Ishikawa (cell line): ENCODE results near the gene PCDH8.
A peak's percentile ranks its signal among the peaks of the same experiment; 100 is the strongest.

Experiments used
- CEBPB ChIP-seq: IDR thresholded peaks from 2 replicates; pipeline ENCODE4 v1.6.1; 2012
- CREB1 ChIP-seq: IDR thresholded peaks from 2 replicates; pipeline ENCODE4 v1.6.1; 2012; ENCODE audit warnings: low read depth
- EGR1 ChIP-seq: IDR thresholded peaks from 2 replicates; pipeline ENCODE4 v1.6.1; 2012
- EP300 ChIP-seq: IDR thresholded peaks from 2 replicates; pipeline ENCODE4 v1.6.1; 2012; ENCODE audit warnings: borderline replicate concordance
- FOXM1 ChIP-seq: IDR thresholded peaks from 2 replicates; pipeline ENCODE4 v1.6.1; 2012; ENCODE audit warnings: low read depth, borderline replicate concordance
- NFIC ChIP-seq: IDR thresholded peaks from 2 replicates; pipeline ENCODE4 v1.6.1; 2012
- RAD21 ChIP-seq: IDR thresholded peaks from 2 replicates; pipeline ENCODE4 v1.6.1; 2012; ENCODE audit warnings: low read depth
- TAF1 ChIP-seq: IDR thresholded peaks from 2 replicates; pipeline ENCODE4 v1.6.1; 2012; ENCODE audit warnings: low read depth, mild to moderate bottlenecking
- TCF12 ChIP-seq: IDR thresholded peaks from 2 replicates; pipeline ENCODE4 v1.6.1; 2012; ENCODE audit warnings: low read depth
- TEAD4 ChIP-seq: IDR thresholded peaks from 2 replicates; pipeline ENCODE4 v1.6.1; 2012
- USF1 ChIP-seq: IDR thresholded peaks from 2 replicates; pipeline ENCODE4 v1.6.1; 2012
- YY1 ChIP-seq: IDR thresholded peaks from 2 replicates; pipeline ENCODE4 v1.6.1; 2012; ENCODE audit warnings: low read depth
- ZBTB7A ChIP-seq: IDR thresholded peaks from 2 replicates; pipeline ENCODE4 v1.6.1; 2012; ENCODE audit warnings: low read depth
- TF ChIP-seq, protein P1 (sequence below): IDR thresholded peaks from 2 replicates; pipeline ENCODE4 v1.6.1; 2012; ENCODE audit warnings: low read depth, mild to moderate bottlenecking
- TF ChIP-seq, protein P2 (sequence below): IDR thresholded peaks from 2 replicates; pipeline ENCODE4 v1.6.1; 2012

The PCDH8 gene

GRCh38 chr13:52850072-52850395 lies 1.6 kb upstream of the PCDH8 start:
- TF ChIP-seq USF1 (no peak), CEBPB (no peak), EGR1 (no peak)

DNA sequence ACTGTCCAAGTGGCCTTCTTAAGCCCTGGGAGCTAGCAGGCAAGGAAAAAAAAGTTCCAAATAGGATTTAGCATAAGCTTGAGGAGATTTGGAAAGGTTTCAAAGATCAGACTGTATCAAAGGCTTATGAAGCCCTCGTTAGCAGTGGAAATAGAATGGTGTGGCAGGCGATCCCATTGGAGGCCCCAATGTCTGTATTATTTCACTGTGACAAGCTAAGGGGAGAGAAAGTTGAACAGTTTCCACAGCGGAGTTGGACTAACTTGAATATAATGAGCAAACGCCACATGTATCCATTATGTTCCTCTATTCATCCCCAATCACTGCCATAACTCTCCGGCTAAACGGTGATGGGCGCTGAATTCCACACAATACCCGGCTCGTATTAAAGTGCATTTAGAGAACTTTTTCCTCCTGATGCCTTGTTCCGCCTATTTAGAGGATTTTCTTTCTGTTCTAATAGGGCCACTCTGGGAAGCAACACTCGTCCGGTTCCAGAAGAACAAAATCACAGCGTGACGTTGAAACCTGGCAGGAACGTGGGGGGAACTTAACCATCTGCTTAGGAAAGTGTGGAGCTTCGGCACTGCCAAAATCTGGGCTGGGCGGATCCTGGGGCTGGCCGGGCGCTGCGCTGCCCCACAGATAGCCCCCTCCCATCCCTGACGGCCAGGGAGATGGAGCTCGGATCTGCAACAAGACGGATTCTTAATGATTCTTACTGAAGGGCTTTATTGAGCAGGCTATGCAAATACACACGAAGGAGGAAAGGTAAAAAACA lies 1.0 kb upstream of the PCDH8 start:
- TF ChIP-seq EP300 = no peak
- TF ChIP-seq CEBPB = no peak
- no peak for TF ChIP-seq TAF1
- TF ChIP-seq NFIC = no peak
- no peak for TF ChIP-seq FOXM1
- no peak for TF ChIP-seq USF1

DNA sequence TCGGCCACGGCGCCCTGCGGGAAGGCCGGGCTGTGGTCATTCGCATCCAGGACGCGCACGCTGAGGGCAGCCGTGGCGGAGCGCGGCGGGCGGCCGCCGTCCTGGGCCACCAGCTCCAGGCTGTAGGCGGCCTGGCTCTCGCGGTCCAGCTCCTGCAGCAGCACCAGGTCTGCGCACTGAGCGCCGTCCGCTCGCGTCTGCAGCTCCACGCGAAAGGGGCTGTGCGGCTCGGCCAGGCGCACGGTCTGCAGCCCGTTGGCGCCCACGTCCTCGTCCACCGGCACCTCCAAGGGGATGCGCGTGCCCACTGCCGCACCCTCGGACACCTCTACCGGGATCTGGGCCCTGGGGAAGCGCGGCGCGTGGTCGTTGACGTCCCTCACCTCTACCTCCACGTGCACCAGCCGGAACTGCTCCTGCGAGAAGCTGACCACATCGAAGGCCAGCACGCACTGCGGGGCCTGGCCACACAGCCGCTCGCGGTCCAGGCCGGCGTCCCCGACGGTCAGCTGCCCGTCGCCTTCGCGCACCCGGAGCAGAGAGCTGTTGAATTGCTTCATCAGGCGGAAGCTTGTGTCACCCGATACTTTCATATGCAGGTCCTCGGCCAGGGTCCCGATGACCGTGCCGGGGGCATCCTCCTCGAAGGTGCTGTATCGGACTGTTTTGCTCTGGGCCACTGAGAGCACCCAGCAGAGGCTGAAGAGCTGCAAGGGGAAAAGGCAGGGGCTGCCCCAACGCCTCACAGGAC lies 583 bp downstream of the PCDH8 start:
- TF ChIP-seq EP300 = no peak
- TF ChIP-seq ZBTB7A = no peak
- TF ChIP-seq CREB1 = no peak
- TF ChIP-seq YY1 = no peak
- no peak for TF ChIP-seq TAF1
- no peak for TF ChIP-seq TCF12
- TF ChIP-seq USF1 = no peak
- TF ChIP-seq NFIC = no peak
- TF ChIP-seq CEBPB = no peak

- TF ChIP-seq, protein P1, sequence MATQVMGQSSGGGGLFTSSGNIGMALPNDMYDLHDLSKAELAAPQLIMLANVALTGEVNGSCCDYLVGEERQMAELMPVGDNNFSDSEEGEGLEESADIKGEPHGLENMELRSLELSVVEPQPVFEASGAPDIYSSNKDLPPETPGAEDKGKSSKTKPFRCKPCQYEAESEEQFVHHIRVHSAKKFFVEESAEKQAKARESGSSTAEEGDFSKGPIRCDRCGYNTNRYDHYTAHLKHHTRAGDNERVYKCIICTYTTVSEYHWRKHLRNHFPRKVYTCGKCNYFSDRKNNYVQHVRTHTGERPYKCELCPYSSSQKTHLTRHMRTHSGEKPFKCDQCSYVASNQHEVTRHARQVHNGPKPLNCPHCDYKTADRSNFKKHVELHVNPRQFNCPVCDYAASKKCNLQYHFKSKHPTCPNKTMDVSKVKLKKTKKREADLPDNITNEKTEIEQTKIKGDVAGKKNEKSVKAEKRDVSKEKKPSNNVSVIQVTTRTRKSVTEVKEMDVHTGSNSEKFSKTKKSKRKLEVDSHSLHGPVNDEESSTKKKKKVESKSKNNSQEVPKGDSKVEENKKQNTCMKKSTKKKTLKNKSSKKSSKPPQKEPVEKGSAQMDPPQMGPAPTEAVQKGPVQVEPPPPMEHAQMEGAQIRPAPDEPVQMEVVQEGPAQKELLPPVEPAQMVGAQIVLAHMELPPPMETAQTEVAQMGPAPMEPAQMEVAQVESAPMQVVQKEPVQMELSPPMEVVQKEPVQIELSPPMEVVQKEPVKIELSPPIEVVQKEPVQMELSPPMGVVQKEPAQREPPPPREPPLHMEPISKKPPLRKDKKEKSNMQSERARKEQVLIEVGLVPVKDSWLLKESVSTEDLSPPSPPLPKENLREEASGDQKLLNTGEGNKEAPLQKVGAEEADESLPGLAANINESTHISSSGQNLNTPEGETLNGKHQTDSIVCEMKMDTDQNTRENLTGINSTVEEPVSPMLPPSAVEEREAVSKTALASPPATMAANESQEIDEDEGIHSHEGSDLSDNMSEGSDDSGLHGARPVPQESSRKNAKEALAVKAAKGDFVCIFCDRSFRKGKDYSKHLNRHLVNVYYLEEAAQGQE = no peak
- TF ChIP-seq CREB1 (no peak), USF1 (no peak), FOXM1 (no peak), RAD21 (no peak), ZBTB7A (no peak), TEAD4 (no peak), YY1 (no peak), EP300 (no peak), CEBPB (no peak), NFIC (no peak), TCF12 (no peak), TAF1 (no peak)
- TF ChIP-seq, protein P2, sequence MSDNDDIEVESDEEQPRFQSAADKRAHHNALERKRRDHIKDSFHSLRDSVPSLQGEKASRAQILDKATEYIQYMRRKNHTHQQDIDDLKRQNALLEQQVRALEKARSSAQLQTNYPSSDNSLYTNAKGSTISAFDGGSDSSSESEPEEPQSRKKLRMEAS = no peak
Observed at GRCh38 chr13:52847322-52847681, 1.1 kb downstream of the PCDH8 start.

DNA sequence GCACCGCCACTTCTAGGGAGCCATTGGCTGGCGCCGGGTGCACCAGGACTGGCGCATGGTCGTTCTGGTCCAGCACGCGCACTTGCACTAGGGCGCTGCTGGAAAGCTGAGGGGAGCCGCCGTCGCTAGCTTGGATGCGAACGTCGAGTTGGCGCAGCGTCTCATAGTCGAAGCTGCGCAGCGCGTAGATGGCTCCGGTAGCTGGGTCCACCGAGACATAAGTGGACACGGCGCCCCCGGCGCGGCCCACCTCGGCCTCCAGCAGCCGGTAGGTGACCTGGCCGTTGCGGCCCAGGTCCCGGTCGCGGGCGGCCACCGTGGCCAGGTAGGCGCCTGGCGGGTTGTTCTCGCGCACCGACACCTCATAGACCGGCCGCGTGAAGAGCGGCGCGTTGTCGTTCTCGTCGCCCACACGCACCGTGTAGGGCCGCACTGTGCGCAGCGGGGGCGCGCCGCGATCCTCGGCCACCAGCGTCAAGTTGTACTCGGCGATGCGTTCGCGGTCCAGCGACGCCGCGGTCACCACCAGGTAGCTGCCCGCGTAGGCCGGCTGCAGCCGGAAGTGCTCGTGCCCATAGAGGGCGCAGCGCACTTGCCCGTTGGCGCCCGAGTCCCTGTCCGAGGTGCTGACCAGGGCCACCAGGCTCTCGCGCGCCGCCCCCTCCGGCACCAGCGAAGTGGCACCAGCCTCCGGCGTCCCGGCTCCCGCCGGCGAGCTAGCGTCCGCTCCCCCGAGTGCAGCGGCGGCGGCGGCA lies 1.7 kb downstream of the PCDH8 start:
- TF ChIP-seq YY1 (no peak), RAD21 (no peak)
- TF ChIP-seq, protein P1 = peak; percentile 81
